HG03097 (cell line): ENCODE results near the gene TCF7L2.
"Not testable (repeated sequence)": the region's sequence is repeated elsewhere in the genome, so short reads cannot be mapped to it uniquely, and the experiment has no call there.

Experiments used
- ATAC-seq: cut with Tn5 transposase; IDR thresholded peaks from one replicate; pipeline ENCODE4 v1.9.1; 2021; ENCODE audit not compliant: unreplicated experiment, low FRiP score

The TCF7L2 gene

GRCh38 chr10:113060201-113061053, 110.4 kb downstream of the TCF7L2 start:
- ATAC-seq: no peak

GRCh38 chr10:113061054-113061430, 111.0 kb downstream of the TCF7L2 start:
- ATAC-seq: no peak

- ATAC-seq: no peak
Measured at GRCh38 chr10:113061557-113061956, 111.5 kb downstream of the TCF7L2 start.

GRCh38 chr10:113063043-113063967, 113.3 kb downstream of the TCF7L2 start:
- ATAC-seq: no peak

DNA sequence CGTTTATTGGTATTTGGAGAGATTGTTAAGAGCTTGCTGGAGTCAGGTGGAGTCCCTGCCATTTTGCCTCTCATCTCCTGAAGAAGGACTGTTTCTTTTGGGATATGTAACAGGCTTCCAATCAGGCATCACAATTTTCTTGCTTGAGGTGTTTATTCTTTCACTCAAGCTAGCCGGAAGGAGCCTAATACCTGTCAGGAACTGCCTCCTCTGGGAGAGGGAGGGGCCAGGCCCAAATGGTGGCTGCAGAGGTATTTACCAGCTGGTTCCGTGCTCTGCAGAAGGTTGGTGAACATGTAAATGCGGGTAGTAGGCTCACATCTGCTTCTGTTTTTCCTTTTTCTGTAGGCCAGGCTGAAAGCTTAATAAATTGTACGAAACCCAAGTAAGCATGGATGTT, 114.0 kb downstream of the TCF7L2 start:
- ATAC-seq: no peak

GRCh38 chr10:113066120-113066519, 116.1 kb downstream of the TCF7L2 start:
- ATAC-seq: not testable (repeated sequence)

GRCh38 chr10:113066561-113067312, 116.7 kb downstream of the TCF7L2 start:
- no peak for ATAC-seq

DNA sequence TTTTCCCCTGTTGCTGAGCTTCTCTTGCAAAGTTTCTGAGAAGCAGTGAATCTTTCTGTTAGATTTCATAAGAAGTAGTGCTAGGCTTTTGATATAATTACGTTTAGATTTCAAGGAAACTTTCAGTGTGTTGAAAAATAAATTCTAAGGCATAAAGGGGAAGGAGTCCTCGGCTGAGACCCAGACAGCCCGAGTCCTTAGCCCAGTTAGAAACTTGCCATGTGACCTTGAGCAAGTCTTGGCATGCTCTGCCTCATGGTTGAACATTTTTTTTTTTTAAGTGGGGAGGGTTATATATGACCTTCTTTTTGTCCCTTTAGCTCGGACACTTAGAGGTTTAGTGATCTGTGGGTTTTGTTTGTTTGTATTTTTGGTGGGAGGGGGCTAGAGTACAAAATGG, 117.5 kb downstream of the TCF7L2 start:
- ATAC-seq: no peak

DNA sequence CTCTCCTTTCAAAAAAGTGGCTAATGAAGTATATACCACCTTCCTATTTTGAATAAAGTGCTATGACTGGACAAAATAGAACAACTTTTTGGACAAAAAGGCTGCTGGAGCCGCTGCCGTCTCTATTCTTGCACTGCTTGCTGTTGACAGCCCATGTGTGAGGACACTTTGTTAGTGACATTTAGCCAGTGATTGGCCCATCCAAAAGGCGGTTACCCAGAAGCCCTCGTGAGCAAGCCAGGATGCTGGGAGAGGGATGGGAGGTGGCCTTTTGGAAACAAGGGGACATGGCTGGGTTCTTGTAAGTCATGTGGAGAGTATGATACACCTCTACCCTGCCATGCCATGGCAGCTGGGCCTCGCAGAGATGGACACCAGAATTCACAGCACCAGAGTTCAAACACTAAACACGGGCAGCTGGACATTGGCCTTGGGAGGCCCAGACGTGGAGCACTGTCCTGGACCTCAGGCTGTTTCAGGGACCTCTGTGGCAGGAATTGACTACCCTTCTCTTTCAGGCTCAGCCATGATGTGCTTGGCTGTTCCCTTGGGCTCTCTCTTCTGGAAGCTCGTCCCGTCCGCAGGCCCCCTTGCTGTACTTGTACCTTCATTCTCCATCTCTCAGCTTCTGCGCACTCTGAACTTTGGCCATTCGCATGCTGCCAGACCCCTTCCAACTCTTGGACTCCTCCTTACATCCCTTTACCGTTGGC, 118.3 kb downstream of the TCF7L2 start:
- no peak for ATAC-seq

DNA sequence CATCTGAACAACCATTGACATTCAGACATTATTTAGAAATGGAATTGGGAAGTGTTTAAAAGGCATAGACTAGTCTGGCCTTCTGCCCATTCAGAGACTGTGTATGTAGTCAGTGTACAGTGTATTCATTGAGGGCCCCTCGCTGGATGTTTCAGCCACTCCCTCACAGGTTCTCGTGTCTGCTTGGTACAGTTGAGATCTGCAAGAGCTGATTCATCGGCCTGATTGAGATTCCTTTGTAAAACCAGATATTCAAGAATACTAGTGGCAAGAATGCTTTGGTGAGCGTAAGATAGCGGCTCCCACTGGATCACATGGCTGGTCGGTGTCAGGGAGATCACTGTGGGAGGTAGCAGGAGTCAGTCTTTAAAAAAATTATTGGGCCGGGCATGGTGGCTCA, 119.5 kb downstream of the TCF7L2 start:
- no peak for ATAC-seq

DNA sequence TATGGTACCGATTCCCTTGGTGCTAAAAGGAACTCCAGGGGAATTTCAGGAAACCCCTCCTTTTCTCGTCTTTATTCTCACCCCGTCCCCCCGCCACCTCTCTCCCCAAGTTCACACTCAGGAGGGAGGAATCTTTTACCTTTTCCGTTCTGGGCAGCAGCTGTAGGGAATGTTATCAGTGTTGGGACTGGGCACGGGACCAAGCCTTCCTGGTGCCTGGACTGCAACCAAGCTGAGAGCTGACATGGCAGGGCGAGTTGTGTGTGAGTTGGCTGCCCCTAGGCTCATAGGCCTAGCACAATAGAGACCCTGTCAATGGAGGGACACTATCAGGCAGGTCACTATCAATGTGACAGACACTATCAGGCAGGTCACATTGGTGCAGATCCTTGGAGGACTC, 121.4 kb downstream of the TCF7L2 start:
- no peak for ATAC-seq

GRCh38 chr10:113073549-113074189, 123.6 kb downstream of the TCF7L2 start:
- ATAC-seq: no peak

- ATAC-seq: no peak
Measured at GRCh38 chr10:113076949-113077348, 126.9 kb downstream of the TCF7L2 start.

GRCh38 chr10:113078282-113078907, 128.3 kb downstream of the TCF7L2 start:
- no peak for ATAC-seq

- no peak for ATAC-seq
Measured at GRCh38 chr10:113080061-113080924, 130.2 kb downstream of the TCF7L2 start.

- no peak for ATAC-seq
Measured at GRCh38 chr10:113080925-113081229, 130.8 kb downstream of the TCF7L2 start.

DNA sequence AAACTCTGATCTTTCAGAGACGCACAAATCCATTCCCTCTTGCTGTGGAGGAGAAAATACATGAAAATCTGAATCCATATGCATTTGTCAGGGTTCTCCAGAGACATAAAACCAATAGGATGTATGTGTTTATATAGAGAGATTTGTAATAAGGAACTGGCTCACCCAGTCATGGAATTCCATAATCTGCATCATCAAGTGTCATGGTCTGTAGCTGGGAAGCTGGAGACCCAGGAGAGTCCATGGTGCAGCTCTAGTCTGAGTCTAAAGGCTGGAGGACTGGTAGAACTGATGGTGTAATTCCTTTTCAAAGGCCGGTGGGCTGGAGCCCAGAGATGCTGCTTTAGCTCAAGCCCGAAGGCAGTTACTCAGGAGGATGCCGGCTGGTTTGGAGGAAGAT, 134.0 kb downstream of the TCF7L2 start:
- no peak for ATAC-seq

DNA sequence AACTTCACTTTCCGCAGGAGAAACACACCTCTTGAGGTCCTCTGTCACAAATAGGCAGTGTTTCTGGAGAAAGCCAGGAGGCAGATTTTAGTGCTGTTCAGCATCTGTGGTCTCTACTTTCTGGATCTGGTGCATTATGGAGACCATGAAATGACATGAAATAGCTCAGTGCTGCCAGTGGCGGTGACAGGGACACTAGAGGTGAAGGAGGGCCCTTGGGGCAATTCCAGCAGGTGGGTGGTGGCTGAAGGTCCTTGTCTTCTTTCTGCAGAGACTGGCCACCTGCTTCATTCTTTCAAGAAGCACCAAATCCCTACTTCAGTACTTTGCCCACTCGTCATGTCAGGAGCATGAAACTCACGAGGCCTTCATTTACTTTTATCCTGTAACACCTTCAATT, 135.7 kb downstream of the TCF7L2 start:
- no peak for ATAC-seq

DNA sequence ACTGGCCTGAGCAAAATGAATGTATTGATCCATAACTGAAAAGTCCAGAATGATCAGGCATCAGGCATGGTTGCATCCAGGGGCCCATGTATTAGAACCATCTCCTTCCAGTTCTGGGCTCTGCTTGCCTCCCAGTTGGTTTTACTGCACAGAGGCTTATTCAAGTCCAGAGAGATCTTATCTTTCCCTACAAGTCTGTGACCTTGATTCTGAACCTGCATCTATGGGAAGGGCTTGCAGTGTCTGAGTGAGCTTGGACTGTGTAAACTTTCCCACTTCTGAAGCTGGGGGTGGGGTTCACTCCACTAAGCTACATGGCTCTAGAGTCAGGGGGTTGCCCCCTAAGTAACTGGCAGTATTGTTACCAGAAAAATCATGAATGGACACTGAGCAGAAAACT, 136.2 kb downstream of the TCF7L2 start:
- ATAC-seq: no peak
